Measurements from ENCODE around the gene PIGX.
"Not testable (repeated sequence)": the region's sequence is repeated elsewhere in the genome, so short reads cannot be mapped to it uniquely, and the experiment has no call there.

PIGX gene

GRCh38 chr3:196700801-196701200 is 11.4 kb upstream of the PIGX start:
- DNase-seq (ENCODE audit: insufficient read length, low spot score), result no peak
- FAIRE-seq, result no peak

- DNase-seq (ENCODE audit: insufficient read length, low spot score) (no peak), FAIRE-seq (no peak)
Observed at GRCh38 chr3:196706327-196706726, 5.8 kb upstream of the PIGX start.

GRCh38 chr3:196706731-196707130 is 5.4 kb upstream of the PIGX start:
- FAIRE-seq (no peak), DNase-seq (ENCODE audit: insufficient read length, low spot score) (no peak)

GRCh38 chr3:196707566-196707965 is 4.6 kb upstream of the PIGX start:
- DNase-seq (ENCODE audit: insufficient read length, low spot score) (no peak), FAIRE-seq (no peak)

- DNase-seq (ENCODE audit: insufficient read length, low spot score), result no peak
- FAIRE-seq, result no peak
Observed at GRCh38 chr3:196708467-196708866, 3.7 kb upstream of the PIGX start.

GRCh38 chr3:196712514-196713413 is 587 bp downstream of the PIGX start:
- FAIRE-seq, result no peak
- DNase-seq (ENCODE audit: insufficient read length, low spot score), result no peak

GRCh38 chr3:196717162-196717561 is 5.0 kb downstream of the PIGX start:
- not testable (repeated sequence) for DNase-seq (ENCODE audit: insufficient read length, low spot score); FAIRE-seq

GRCh38 chr3:196721097-196721496 is 8.9 kb downstream of the PIGX start:
- DNase-seq (ENCODE audit: insufficient read length, low spot score) (no peak), FAIRE-seq (no peak)

- no peak for DNase-seq (ENCODE audit: insufficient read length, low spot score)
- no peak for FAIRE-seq
Observed at GRCh38 chr3:196726788-196727675, 14.9 kb downstream of the PIGX start.

- no peak for FAIRE-seq
- no peak for DNase-seq (ENCODE audit: insufficient read length, low spot score)
Observed at GRCh38 chr3:196735751-196736150, 23.6 kb downstream of the PIGX start.

- no peak for DNase-seq (ENCODE audit: insufficient read length, low spot score)
- no peak for FAIRE-seq
Observed at GRCh38 chr3:196736670-196737374, 24.6 kb downstream of the PIGX start.

GRCh38 chr3:196737655-196738054 is 25.5 kb downstream of the PIGX start:
- FAIRE-seq (no peak), DNase-seq (ENCODE audit: insufficient read length, low spot score) (no peak)

- DNase-seq (ENCODE audit: insufficient read length, low spot score) (peak; percentile 82), FAIRE-seq (peak; percentile 62)
Observed at GRCh38 chr3:196739671-196740480, 27.7 kb downstream of the PIGX start, which contains the start of gene PAK2. PAK2 (plus strand) TSS chr3:196739857; CDS start chr3:196782647, 42,790 bp downstream.

GRCh38 chr3:196740481-196741248 is 28.5 kb downstream of the PIGX start:
- FAIRE-seq (no peak), DNase-seq (ENCODE audit: insufficient read length, low spot score) (no peak)

- FAIRE-seq (no peak), DNase-seq (ENCODE audit: insufficient read length, low spot score) (no peak)
Observed at GRCh38 chr3:196741249-196741889, 29.2 kb downstream of the PIGX start.

- FAIRE-seq; DNase-seq (ENCODE audit: insufficient read length, low spot score): not testable (repeated sequence)
Observed at GRCh38 chr3:196743569-196743968, 31.4 kb downstream of the PIGX start.

GRCh38 chr3:196749125-196749524 is 36.9 kb downstream of the PIGX start:
- FAIRE-seq (no peak), DNase-seq (ENCODE audit: insufficient read length, low spot score) (no peak)

- FAIRE-seq, result no peak
- DNase-seq (ENCODE audit: insufficient read length, low spot score), result no peak
Observed at GRCh38 chr3:196753201-196753600, 41.0 kb downstream of the PIGX start.

Data from HTR-8/SVneo (cell line).